DMS 273 (cell line): ENCODE measurements around the gene UTS2B.

Source experiments
- DNase-seq: peaks from one replicate; lab custom pipeline; 2025; ENCODE audit not compliant: unreplicated experiment; lab: John Stamatoyannopoulos, UW

UTS2B gene

GRCh38 chr3:191327526-191327925, 2.8 kb downstream of the UTS2B start:
- DNase-seq, result no peak

GRCh38 chr3:191324936-191325335, 5.4 kb downstream of the UTS2B start:
- DNase-seq, result no peak

- no peak for DNase-seq
Observed at GRCh38 chr3:191321019-191321767, 9.1 kb downstream of the UTS2B start.

- DNase-seq, result no peak
Observed at GRCh38 chr3:191320316-191320715, 10.0 kb downstream of the UTS2B start.

GRCh38 chr3:191316876-191317603, 13.3 kb downstream of the UTS2B start:
- no peak for DNase-seq

GRCh38 chr3:191314109-191314728, 16.1 kb downstream of the UTS2B start:
- DNase-seq, result no peak

- DNase-seq, result no peak
Observed at GRCh38 chr3:191313296-191313695, 17.0 kb downstream of the UTS2B start.

GRCh38 chr3:191307341-191307740, 23.0 kb downstream of the UTS2B start:
- no peak for DNase-seq

- no peak for DNase-seq
Observed at GRCh38 chr3:191306428-191306827, 23.9 kb downstream of the UTS2B start.

- no peak for DNase-seq
Observed at GRCh38 chr3:191303596-191303995, 26.7 kb downstream of the UTS2B start.

- DNase-seq, result no peak
Observed at GRCh38 chr3:191302451-191302850, 27.9 kb downstream of the UTS2B start.

GRCh38 chr3:191301782-191302411, 28.4 kb downstream of the UTS2B start:
- DNase-seq, result no peak

- no peak for DNase-seq
Observed at GRCh38 chr3:191301017-191301416, 29.3 kb downstream of the UTS2B start.

- DNase-seq, result no peak
Observed at GRCh38 chr3:191300422-191300821, 29.9 kb downstream of the UTS2B start.

- no peak for DNase-seq
Observed at GRCh38 chr3:191298846-191299245, 31.5 kb downstream of the UTS2B start.

- DNase-seq, result no peak
Observed at GRCh38 chr3:191296041-191296541, 34.2 kb downstream of the UTS2B start.

GRCh38 chr3:191294291-191294690, 36.0 kb downstream of the UTS2B start:
- no peak for DNase-seq

- no peak for DNase-seq
Observed at GRCh38 chr3:191292243-191293015, 37.9 kb downstream of the UTS2B start.

GRCh38 chr3:191290311-191291025, 39.9 kb downstream of the UTS2B start:
- no peak for DNase-seq

- no peak for DNase-seq
Observed at GRCh38 chr3:191283400-191283799, 46.9 kb downstream of the UTS2B start.
